SH-SY5Y (cell line): ENCODE measurements around the gene CA10.

Experiments used
- GATA2 ChIP-seq: IDR thresholded peaks from 2 replicates; pipeline ENCODE4 v1.6.1; 2011; ENCODE audit warnings: mild to moderate bottlenecking, low read depth, low read length
- GATA3 ChIP-seq: IDR thresholded peaks from 2 replicates; pipeline ENCODE4 v1.6.1; 2011; ENCODE audit warnings: low read depth, mild to moderate bottlenecking, low read length, moderate library complexity

Gene CA10

GRCh38 chr17:51607512-51607911 is 551.0 kb downstream of the CA10 start:
- TF ChIP-seq GATA2 = no peak
- no peak for TF ChIP-seq GATA3

GRCh38 chr17:51604299-51605020 is 554.1 kb downstream of the CA10 start:
- TF ChIP-seq GATA2 (no peak), GATA3 (no peak)

- no peak for TF ChIP-seq GATA2
- TF ChIP-seq GATA3 = no peak
These were observed 556.8 kb downstream of the CA10 start for GRCh38 chr17:51601622-51602261.

- TF ChIP-seq GATA3 (no peak), GATA2 (no peak)
These were observed 559.7 kb downstream of the CA10 start for GRCh38 chr17:51598824-51599223.

GRCh38 chr17:51597345-51597744 is 561.2 kb downstream of the CA10 start:
- no peak for TF ChIP-seq GATA2
- no peak for TF ChIP-seq GATA3

GRCh38 chr17:51595826-51596398 is 562.6 kb downstream of the CA10 start:
- no peak for TF ChIP-seq GATA2
- TF ChIP-seq GATA3 = no peak

GRCh38 chr17:51590071-51590656 is 568.4 kb downstream of the CA10 start:
- no peak for TF ChIP-seq GATA2
- no peak for TF ChIP-seq GATA3

GRCh38 chr17:51588063-51588462 is 570.5 kb downstream of the CA10 start:
- TF ChIP-seq GATA3 = no peak

GRCh38 chr17:51587516-51587915 is 571.0 kb downstream of the CA10 start:
- TF ChIP-seq GATA3 = no peak
- no peak for TF ChIP-seq GATA2

- TF ChIP-seq GATA2 = no peak
- no peak for TF ChIP-seq GATA3
These were observed 572.9 kb downstream of the CA10 start for GRCh38 chr17:51585514-51586104.

- TF ChIP-seq GATA3 (no peak), GATA2 (no peak)
These were observed 577.6 kb downstream of the CA10 start for GRCh38 chr17:51580869-51581268.
